ENCODE results near the gene CCDC194. TPM values are rescaled to one million over a fixed set of nuclear protein-coding genes. Genes with fewer than 3 reads are reported as not detected.

CCDC194 gene
- total and polyA plus RNA-seq, 2 of the 13 experiments (the other 11 are each of a cell fraction or from before 2014, with no cell fraction given), result 0.13 to 0.21 TPM

DNA sequence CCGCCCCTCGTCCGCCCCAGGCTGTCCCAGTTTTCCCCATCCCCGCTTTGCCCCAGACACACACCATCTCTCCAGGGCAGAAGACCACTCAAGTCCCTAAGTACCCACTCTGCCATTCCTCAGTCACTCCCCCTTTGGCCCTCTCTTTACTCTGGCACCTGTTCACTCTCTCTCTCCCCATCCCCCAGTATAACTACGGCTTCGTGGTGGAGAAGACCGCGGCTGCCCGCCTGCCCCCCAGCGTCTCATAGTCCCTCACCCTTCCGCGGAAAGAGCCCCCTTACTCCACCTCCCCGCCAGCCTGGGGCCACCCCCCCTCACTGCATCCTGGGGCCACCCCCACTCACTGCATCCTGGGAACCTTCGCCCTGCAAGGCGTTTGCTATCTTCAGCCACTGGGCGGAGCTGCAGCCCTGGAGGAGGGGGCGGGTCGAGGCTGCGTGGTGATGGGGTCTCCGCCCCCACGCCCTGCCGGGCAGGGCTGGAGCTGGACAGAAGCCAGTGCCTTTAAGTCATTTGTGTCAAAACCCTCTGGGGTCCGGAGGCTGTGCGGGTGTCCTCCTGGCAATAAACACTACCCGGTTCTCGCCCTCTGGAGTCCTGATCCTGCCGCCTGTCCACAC is 30.9 kb upstream of the CCDC194 start:
- no peak overlapping the region for H3K4me2 ChIP-seq (ENCODE audit: low read depth, low read length)
- WGBS (ENCODE audit: low lambda C conversion rate), result 62% methylated on average over 25 of the region's 27 CpGs
- TF ChIP-seq RBM39 (IDR thresholded peaks at IDR 0.05; ENCODE audit: low read depth, low read length, poor library complexity, severe bottlenecking) (peak; percentile 32), ZNF326 (CRISPR knock-in tag; IDR thresholded peaks at IDR 0.05; ENCODE audit: borderline replicate concordance) (no peak), ZNF563 (CRISPR knock-in tag; IDR thresholded peaks at IDR 0.05) (no peak), XBP1 (CRISPR knock-in tag; IDR thresholded peaks at IDR 0.05) (no peak), MAZ (IDR thresholded peaks at IDR 0.05; ENCODE audit: borderline replicate concordance, low read depth, low read length) (0 out of 2 replicates have a peak, but pooled peaks have one; percentile 32), MAZ (CRISPR knock-in tag; IDR thresholded peaks at IDR 0.05; ENCODE audit: low read depth) (no peak), SP1 (IDR thresholded peaks at IDR 0.05) (no peak), SP1 (CRISPR knock-in tag; IDR thresholded peaks at IDR 0.05) (peak; percentile 26; the same call in 1 of the 2 replicates), ZFP36L1 (CRISPR knock-in tag; IDR thresholded peaks at IDR 0.05) (no peak), ZMAT3 (CRISPR knock-in tag; conservative IDR thresholded peaks at IDR 0.05) (no peak), ZNF75D (CRISPR knock-in tag; IDR thresholded peaks at IDR 0.05; ENCODE audit: borderline replicate concordance) (no peak), MAFF (IDR thresholded peaks at IDR 0.05; ENCODE audit: low read depth, low read length) (no peak), HNRNPLL (IDR thresholded peaks at IDR 0.05; ENCODE audit: low read depth, low read length, poor library complexity, severe bottlenecking) (peak; percentile 20), SKIL (CRISPR knock-in tag; IDR thresholded peaks at IDR 0.05; ENCODE audit: borderline replicate concordance) (no peak), GFI1 (CRISPR knock-in tag; IDR thresholded peaks at IDR 0.05; ENCODE audit: borderline replicate concordance) (no peak), KDM2A (CRISPR knock-in tag; IDR thresholded peaks at IDR 0.05; ENCODE audit: borderline replicate concordance, low read depth) (0 out of 2 replicates have a peak, but pooled peaks have one; percentile 48), SOX13 (IDR thresholded peaks at IDR 0.05) (no peak), SOX13 (CRISPR knock-in tag; conservative IDR thresholded peaks at IDR 0.05 in 1 of 2, IDR thresholded peaks at IDR 0.05 in 1 of 2) (no peak), ZNF432 (CRISPR knock-in tag; IDR thresholded peaks at IDR 0.05; ENCODE audit: borderline replicate concordance) (no peak), FLYWCH1 (CRISPR knock-in tag; IDR thresholded peaks at IDR 0.05) (no peak), PHB2 (IDR thresholded peaks at IDR 0.05; ENCODE audit: partially characterized antibody) (no peak), ASH2L (IDR thresholded peaks at IDR 0.05; ENCODE audit: insufficient read length, low read depth, low read length) (no peak), FOSL1 (CRISPR knock-in tag; IDR thresholded peaks at IDR 0.05; ENCODE audit: borderline replicate concordance) (no peak), DBP (CRISPR knock-in tag; IDR thresholded peaks at IDR 0.05; ENCODE audit: not compliant biosample characterization) (no peak)

More for the DNA sequence above, 30.9 kb upstream of the CCDC194 start:
- Histone ChIP-seq H3K36me3 (replicated peaks in 1 of 2; ENCODE audit: control insufficient read depth in 1 of 2, insufficient read depth in 2 of 2, low read length in 2 of 2) (no peaks in the 10 kb centered on the region; a peak in 1 of 5 replicates), H3K4me1 (ENCODE audit: insufficient read depth, low read length) (peaks cover 14% of the 10 kb centered on the region), H3K27me3 (ENCODE audit: control insufficient read depth in 1 of 2, insufficient read depth in 2 of 2, low read length in 2 of 2) (no peaks in the 10 kb centered on the region), H3K79me2 (ENCODE audit: insufficient read depth, low read length) (no peaks in the 10 kb centered on the region), H3K9me3 (ENCODE audit: low read length) (no peaks in the 10 kb centered on the region), H4K20me1 (ENCODE audit: insufficient read depth, low read length) (no peaks in the 10 kb centered on the region), H3K27ac (ENCODE audit: extremely low read length, insufficient read depth, low read length) (no peak overlapping the region), H3K9ac (ENCODE audit: insufficient read depth, low read depth, low read length) (no peak overlapping the region), H2AFZ (ENCODE audit: low read length) (no peak overlapping the region), H3K4me3 (replicated peaks in 1 of 3; ENCODE audit: insufficient read depth in 1 of 3, low read depth in 2 of 3, low read length in 3 of 3) (no peak overlapping the region)
- intact Hi-C loops (cut with micrococcal nuclease; ENCODE audit: unreplicated experiment), result no loop called here
- no peak for FAIRE-seq
- no peak for DNase-seq (ENCODE audit: low spot score)
- in situ Hi-C loops (cut with HindIII; ENCODE audit: extremely low pct_ligation_motif_present, low pct_unique_long_range_greater_than_20kb), result no loop called here
- BruUV-seq (replicated peaks), result no TSS peak
- POLR2A ChIA-PET, result interaction anchor here (0.7 kb wide), 1 partner anchor 435 kb away, joined by 3 read pairs; the partner anchor contains the start of gene RPL18A
- ATAC-seq, result peak; percentile 58
- CTCF ChIA-PET (ENCODE audit: low intra/inter-chr PET ratio, low total read pairs), result no interaction called here
